Measurements from ENCODE around the gene RPGRIP1L.

The RPGRIP1L gene

GRCh38 chr16:53643474-53643873 is 60.2 kb downstream of the RPGRIP1L start:
- peaks cover 18% of the 10 kb centered on the region for H3K9me3 Mint-ChIP-seq
- no peaks in the 10 kb centered on the region for H3K36me3 Mint-ChIP-seq

GRCh38 chr16:53642094-53642493 is 61.6 kb downstream of the RPGRIP1L start:
- H3K9me3 Mint-ChIP-seq: peaks cover 18% of the 10 kb centered on the region
- H3K4me3 Mint-ChIP-seq: no peak overlapping the region
- H3K27ac Mint-ChIP-seq: no peak overlapping the region
- DNase-seq (ENCODE audit: low spot score in 2 of 2): no peak
- no peak for ATAC-seq
- no peaks in the 10 kb centered on the region for H3K36me3 Mint-ChIP-seq
- no peaks in the 10 kb centered on the region for H3K4me1 Mint-ChIP-seq

More at GRCh38 chr16:53643474-53643873, 60.2 kb downstream of the RPGRIP1L start:
- DNase-seq (ENCODE audit: low spot score in 2 of 2) (no peak), ATAC-seq (no peak)
- Mint-ChIP-seq H3K4me1 (no peaks in the 10 kb centered on the region), H3K27ac (no peak overlapping the region), H3K4me3 (no peak overlapping the region)

GRCh38 chr16:53636978-53637377 is 66.7 kb downstream of the RPGRIP1L start:
- H3K27ac Mint-ChIP-seq: no peak overlapping the region
- DNase-seq (ENCODE audit: low spot score in 2 of 2): no peak
- no peak overlapping the region for H3K4me3 Mint-ChIP-seq
- no peaks in the 10 kb centered on the region for H3K4me1 Mint-ChIP-seq
- ATAC-seq: no peak
- no peaks in the 10 kb centered on the region for H3K9me3 Mint-ChIP-seq
- peaks cover 10% of the 10 kb centered on the region for H3K36me3 Mint-ChIP-seq

GRCh38 chr16:53632526-53632925 is 71.1 kb downstream of the RPGRIP1L start:
- ATAC-seq (no peak), DNase-seq (ENCODE audit: low spot score in 2 of 2) (no peak)
- Mint-ChIP-seq H3K4me1 (no peaks in the 10 kb centered on the region), H3K9me3 (no peaks in the 10 kb centered on the region), H3K4me3 (no peak overlapping the region), H3K36me3 (peaks cover 10% of the 10 kb centered on the region), H3K27ac (no peak overlapping the region)

- no peak overlapping the region for H3K27ac Mint-ChIP-seq
- ATAC-seq (no peak), DNase-seq (ENCODE audit: low spot score in 2 of 2) (no peak)
- H3K4me3 Mint-ChIP-seq: no peak overlapping the region
- H3K36me3 Mint-ChIP-seq: peaks cover 6% of the 10 kb centered on the region
- no peaks in the 10 kb centered on the region for H3K4me1 Mint-ChIP-seq
- no peaks in the 10 kb centered on the region for H3K9me3 Mint-ChIP-seq
These were observed 72.2 kb downstream of the RPGRIP1L start for GRCh38 chr16:53631236-53632025.

- no peaks in the 10 kb centered on the region for H3K4me1 Mint-ChIP-seq
- H3K36me3 Mint-ChIP-seq: no peaks in the 10 kb centered on the region
- DNase-seq (ENCODE audit: low spot score in 2 of 2) (no peak), ATAC-seq (no peak)
- H3K27ac Mint-ChIP-seq: no peak overlapping the region
- H3K4me3 Mint-ChIP-seq: no peak overlapping the region
- no peaks in the 10 kb centered on the region for H3K9me3 Mint-ChIP-seq
These were observed 73.9 kb downstream of the RPGRIP1L start for GRCh38 chr16:53629607-53630312.

- Mint-ChIP-seq H3K4me1 (no peaks in the 10 kb centered on the region), H3K27ac (no peak overlapping the region), H3K4me3 (no peak overlapping the region), H3K36me3 (no peaks in the 10 kb centered on the region), H3K9me3 (no peaks in the 10 kb centered on the region)
- ATAC-seq: no peak
- no peak for DNase-seq (ENCODE audit: low spot score in 2 of 2)
These were observed 74.5 kb downstream of the RPGRIP1L start for GRCh38 chr16:53629151-53629550.

- H3K4me1 Mint-ChIP-seq: no peaks in the 10 kb centered on the region
- ATAC-seq: no peak
- H3K4me3 Mint-ChIP-seq: no peak overlapping the region
- H3K36me3 Mint-ChIP-seq: no peaks in the 10 kb centered on the region
- no peak for DNase-seq (ENCODE audit: low spot score in 2 of 2)
- H3K27ac Mint-ChIP-seq: no peak overlapping the region
- no peaks in the 10 kb centered on the region for H3K9me3 Mint-ChIP-seq
These were observed 76.8 kb downstream of the RPGRIP1L start for GRCh38 chr16:53626811-53627210.

GRCh38 chr16:53626161-53626560 is 77.5 kb downstream of the RPGRIP1L start:
- no peak overlapping the region for H3K4me3 Mint-ChIP-seq
- no peak for DNase-seq (ENCODE audit: low spot score in 2 of 2)
- no peak for ATAC-seq
- no peaks in the 10 kb centered on the region for H3K36me3 Mint-ChIP-seq
- H3K4me1 Mint-ChIP-seq: no peaks in the 10 kb centered on the region
- no peak overlapping the region for H3K27ac Mint-ChIP-seq
- H3K9me3 Mint-ChIP-seq: no peaks in the 10 kb centered on the region

GRCh38 chr16:53625221-53625620 is 78.4 kb downstream of the RPGRIP1L start:
- ATAC-seq (no peak), DNase-seq (ENCODE audit: low spot score in 2 of 2) (no peak)
- H3K4me3 Mint-ChIP-seq: no peak overlapping the region
- no peaks in the 10 kb centered on the region for H3K36me3 Mint-ChIP-seq
- no peaks in the 10 kb centered on the region for H3K9me3 Mint-ChIP-seq
- no peaks in the 10 kb centered on the region for H3K4me1 Mint-ChIP-seq
- H3K27ac Mint-ChIP-seq: no peak overlapping the region

GRCh38 chr16:53622315-53622714 is 81.3 kb downstream of the RPGRIP1L start:
- no peak overlapping the region for H3K27ac Mint-ChIP-seq
- no peaks in the 10 kb centered on the region for H3K4me1 Mint-ChIP-seq
- no peaks in the 10 kb centered on the region for H3K36me3 Mint-ChIP-seq
- no peaks in the 10 kb centered on the region for H3K9me3 Mint-ChIP-seq
- H3K4me3 Mint-ChIP-seq: no peak overlapping the region
- DNase-seq (ENCODE audit: low spot score in 2 of 2) (no peak), ATAC-seq (no peak)

GRCh38 chr16:53620476-53620875 is 83.2 kb downstream of the RPGRIP1L start:
- Mint-ChIP-seq H3K27ac (no peak overlapping the region), H3K36me3 (no peaks in the 10 kb centered on the region), H3K9me3 (no peaks in the 10 kb centered on the region), H3K4me3 (no peak overlapping the region), H3K4me1 (no peaks in the 10 kb centered on the region)
- DNase-seq (ENCODE audit: low spot score in 2 of 2) (no peak), ATAC-seq (no peak)

GRCh38 chr16:53619235-53619634 is 84.4 kb downstream of the RPGRIP1L start:
- no peak for ATAC-seq
- Mint-ChIP-seq H3K9me3 (no peaks in the 10 kb centered on the region), H3K4me1 (no peaks in the 10 kb centered on the region), H3K27ac (no peak overlapping the region), H3K36me3 (no peaks in the 10 kb centered on the region), H3K4me3 (no peak overlapping the region)
- DNase-seq (ENCODE audit: low spot score in 2 of 2): no peak

GRCh38 chr16:53614346-53614745 is 89.3 kb downstream of the RPGRIP1L start:
- Mint-ChIP-seq H3K4me3 (no peak overlapping the region), H3K4me1 (no peaks in the 10 kb centered on the region), H3K36me3 (no peaks in the 10 kb centered on the region), H3K27ac (no peak overlapping the region), H3K9me3 (no peaks in the 10 kb centered on the region)
- DNase-seq (ENCODE audit: low spot score in 2 of 2) (no peak), ATAC-seq (no peak)

GRCh38 chr16:53612003-53612402 is 91.7 kb downstream of the RPGRIP1L start:
- DNase-seq (ENCODE audit: low spot score in 2 of 2) (no peak), ATAC-seq (no peak)
- Mint-ChIP-seq H3K4me3 (no peak overlapping the region), H3K4me1 (no peaks in the 10 kb centered on the region), H3K9me3 (no peaks in the 10 kb centered on the region), H3K36me3 (no peaks in the 10 kb centered on the region), H3K27ac (no peak overlapping the region)

- no peaks in the 10 kb centered on the region for H3K36me3 Mint-ChIP-seq
- ATAC-seq (no peak), DNase-seq (ENCODE audit: low spot score in 2 of 2) (no peak)
- no peak overlapping the region for H3K4me3 Mint-ChIP-seq
- no peaks in the 10 kb centered on the region for H3K4me1 Mint-ChIP-seq
- H3K9me3 Mint-ChIP-seq: no peaks in the 10 kb centered on the region
- no peak overlapping the region for H3K27ac Mint-ChIP-seq
These were observed 92.4 kb downstream of the RPGRIP1L start for GRCh38 chr16:53611179-53611696.

Data from stimulated activated effector memory CD8-positive, alpha-beta T cell treated with anti-CD3 and anti-CD28 coated beads, Interleukin-12 subunit alpha, Interleukin-12 subunit beta, amount 100 ng/mL, for 72 hours (primary cell).